Measurements from ENCODE around the gene BICC1.
"Not testable (repeated sequence)": the region's sequence is repeated elsewhere in the genome, so short reads cannot be mapped to it uniquely, and the experiment has no call there.

The BICC1 gene

DNA sequence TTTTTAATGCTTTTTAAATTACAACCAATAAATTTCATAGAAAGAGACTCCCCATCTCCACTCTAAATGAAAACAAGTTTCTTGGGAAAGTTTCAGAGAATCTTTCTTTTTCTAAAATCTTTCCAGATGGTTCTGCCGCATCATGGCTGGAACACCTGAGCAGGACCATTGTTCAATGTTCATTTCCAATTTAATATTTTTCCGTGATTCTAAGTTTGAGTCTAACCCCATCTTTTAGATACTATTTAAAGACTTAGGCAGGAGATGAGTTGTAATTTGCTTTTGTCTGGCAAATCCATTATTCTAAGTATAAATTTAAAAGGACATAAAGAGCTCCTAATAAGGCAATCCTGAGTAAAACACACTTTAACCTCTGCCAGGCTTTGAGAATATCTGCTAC lies 325.2 kb downstream of the BICC1 start:
- no peak for DNase-seq

DNA sequence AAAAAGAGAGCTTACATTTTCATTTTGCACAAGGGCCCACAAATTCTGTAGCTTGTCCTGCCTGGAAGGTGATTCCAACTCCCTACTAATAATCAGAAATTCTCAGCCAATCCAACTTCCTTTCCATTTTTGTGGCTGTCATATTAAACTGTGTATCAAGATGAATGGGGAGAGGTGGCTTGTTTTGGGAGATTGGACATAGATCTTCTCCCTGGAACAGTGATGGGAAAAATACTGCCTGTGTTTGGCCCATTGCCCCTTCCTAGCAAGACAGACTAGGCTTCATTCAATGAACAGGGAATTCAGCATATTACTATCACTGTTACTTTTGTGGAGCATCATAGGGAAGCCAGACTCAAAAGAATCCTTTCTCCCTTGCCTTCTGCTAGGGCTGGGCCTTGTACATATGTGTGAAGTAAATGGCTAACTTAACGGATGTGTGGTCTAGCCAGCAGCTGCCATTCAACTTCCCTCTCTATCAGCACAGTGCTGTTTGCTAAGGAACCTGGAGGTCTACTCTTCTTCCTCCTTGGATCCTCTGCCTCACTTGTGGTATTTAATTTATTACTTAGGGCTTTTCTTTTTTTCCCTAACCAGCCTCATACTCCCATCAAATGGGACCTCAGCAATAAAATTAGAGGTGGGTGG lies 326.0 kb downstream of the BICC1 start:
- no peak for DNase-seq

DNA sequence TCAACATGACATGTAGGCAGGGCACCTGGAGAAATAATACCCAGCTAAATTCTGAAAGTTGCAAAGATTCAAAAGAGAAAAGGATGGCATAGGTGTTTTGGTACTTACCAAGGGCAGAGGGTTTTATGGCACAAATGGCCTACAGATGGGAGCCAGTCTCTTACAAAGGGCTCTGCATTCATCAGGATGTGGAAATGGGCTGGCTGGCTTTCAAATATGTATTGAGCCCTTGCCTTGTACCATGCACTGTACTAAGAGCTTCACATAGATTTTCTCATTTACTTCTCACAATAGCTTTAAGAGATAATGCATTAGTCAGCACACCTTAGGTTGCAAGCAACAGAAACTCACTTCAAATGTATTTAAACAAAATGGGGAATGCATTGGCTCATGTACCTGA lies 327.1 kb downstream of the BICC1 start:
- DNase-seq, result no peak

DNA sequence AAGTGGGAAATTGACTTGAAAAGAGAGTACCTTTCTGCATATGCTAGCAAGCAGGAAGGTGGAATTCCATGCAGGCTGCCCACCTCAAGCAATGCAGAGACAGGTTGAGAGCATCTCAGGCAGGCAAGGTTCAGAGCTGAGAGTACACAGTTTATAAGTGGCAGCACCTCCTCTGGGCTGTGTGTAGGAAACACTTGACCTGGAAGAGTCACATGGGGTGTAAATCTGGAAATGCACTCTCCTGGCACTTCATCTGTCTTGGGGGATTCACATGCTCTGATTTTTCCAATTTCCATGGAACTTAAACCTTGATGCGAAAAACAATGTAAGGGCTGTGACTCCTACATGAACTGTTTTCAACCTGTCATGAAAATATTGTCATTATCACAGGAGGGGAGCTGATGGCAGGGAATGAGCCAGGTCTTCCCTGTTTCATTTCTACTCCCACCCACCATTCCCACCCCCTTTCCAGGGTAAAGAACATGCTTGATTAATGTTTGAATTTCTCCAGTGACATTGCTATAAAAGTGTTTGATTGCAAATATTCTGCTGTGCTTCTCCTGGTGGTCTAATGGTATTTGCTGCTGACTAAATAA lies 328.3 kb downstream of the BICC1 start:
- no peak for DNase-seq

DNA sequence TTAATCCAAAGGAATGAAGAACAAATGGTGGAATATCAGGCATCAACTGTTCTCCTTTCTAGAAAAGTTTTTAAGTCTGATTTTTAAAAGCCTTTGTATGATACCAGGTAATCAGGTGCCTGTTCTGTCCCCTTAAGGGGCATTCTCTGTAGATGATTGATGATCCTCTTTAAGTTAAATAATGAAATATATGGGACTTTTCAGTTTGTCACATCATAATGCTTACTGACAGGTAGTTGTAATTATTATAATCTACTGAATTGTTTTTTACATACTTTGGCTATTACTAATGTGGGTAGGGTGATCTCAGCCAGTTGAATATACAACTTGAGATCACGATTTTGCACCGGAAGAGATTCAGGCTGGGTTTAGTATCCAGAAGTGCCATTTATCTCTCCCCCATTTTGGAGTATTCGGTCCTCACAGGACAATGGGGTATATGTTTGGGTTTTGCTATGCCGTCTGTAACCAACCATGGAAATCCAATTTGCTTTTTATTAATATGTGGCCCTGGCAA lies 330.2 kb downstream of the BICC1 start:
- DNase-seq, result no peak

DNA sequence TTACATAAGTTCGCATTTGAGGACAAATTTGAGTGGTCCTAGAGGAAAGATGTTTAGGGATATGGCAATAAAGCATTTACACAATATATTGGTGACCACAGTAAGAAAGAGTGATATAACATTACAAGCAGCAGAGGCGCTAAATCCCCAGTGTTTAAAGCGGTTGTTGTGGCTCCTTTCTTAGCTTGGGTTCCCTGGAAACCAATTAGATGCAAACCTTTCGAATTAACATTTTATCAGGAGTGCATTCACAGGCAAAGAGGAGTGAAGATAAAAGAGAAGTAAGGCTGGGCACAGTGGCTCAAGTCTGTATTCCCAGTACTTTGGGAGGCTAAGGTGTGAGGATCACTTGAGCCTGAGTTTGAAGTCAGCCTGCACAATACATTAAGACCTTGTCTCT lies 331.1 kb downstream of the BICC1 start:
- no peak for DNase-seq

DNA sequence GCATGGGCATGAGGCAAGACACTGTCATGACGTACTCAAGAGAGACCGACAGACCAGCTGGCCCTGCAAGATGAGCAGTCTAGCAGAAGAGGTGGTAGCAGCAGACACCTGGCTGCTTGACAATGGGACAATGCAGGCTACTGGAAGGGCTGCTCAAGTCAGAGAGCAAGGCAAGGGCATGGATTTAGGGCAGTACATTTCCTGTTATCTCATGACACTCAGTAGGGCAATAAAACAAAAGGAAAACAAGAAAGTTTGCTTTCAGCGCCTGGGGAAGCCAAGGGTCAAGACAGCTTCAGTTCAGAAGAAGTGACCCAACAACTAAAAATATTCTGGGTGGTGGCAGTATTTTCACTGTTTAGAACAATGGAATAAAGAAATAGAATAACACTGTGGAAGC lies 332.0 kb downstream of the BICC1 start:
- no peak for DNase-seq

DNA sequence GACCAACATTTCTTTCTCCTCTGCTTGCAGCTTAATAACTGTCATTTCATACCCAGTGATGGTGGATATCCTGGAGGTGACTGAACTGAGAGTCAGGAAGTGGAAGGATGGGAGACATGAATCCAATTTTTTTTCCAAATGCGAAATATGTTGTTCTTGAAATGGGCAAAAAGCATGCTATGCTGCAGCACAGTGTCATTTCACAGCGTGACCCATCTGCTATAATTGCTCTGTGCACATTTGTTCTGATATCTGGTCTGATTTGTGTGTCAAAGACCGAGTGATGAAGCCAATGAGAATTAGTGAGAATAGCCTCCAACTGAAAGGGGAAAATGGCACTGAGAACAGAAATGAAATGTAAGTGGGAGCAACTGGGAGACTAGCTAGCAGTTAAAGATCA lies 334.2 kb downstream of the BICC1 start:
- DNase-seq, result no peak

DNA sequence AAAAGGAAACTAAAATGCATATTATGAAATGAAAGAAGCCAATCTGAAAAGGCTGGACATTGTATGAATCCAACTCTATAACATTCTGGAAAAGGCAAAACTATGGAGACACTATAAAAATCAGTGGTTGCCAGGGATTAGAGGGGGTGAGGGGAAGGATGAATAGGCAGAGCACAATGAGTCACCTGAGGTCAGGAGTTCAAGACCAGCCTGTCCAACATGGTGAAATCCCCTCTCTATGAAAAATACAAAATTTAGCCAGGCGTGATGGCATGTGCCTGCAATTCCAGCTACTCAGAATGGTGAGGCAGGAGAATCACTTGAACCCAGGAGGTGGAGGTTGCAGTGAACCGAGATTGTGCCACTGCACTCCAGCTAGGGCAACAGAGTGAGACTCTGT lies 338.9 kb downstream of the BICC1 start:
- no peak for DNase-seq

DNA sequence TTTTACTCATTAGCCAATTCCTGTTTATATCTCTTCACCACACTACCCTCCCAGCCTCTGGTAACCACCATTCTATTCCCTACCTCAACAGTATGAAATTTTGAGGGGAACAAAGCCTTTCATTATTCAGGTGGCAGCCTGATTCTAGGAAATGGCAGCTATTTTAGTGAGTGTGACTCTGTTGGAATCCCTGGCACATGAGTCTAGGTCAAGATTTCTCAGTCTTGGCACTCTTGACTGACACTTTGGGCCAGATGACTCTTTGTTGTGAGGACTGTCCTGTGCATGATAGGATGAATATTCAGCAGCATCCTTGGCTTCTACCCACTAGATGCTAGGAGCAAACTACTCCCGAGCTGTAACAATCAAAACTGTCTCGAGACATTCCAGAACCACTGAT lies 341.0 kb downstream of the BICC1 start:
- no peak for DNase-seq

DNA sequence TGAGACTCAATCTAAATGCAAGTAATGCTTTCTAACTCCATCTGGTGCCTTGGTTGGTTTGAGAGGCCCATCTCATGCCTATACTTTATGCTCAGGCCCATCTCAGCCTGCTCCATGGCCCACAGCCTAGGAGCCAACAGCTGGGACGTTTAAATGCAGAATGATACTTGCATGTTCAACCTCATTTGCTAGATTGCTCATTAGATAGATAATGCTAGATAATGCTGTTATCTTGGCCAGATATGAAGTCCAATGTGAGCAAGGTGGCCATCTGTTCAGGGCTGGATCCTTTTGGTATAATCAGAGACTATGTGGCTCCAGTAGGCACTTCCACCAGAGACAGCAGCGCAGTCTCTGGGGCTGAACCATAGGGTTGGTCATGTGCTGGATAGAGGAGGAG lies 342.1 kb downstream of the BICC1 start:
- DNase-seq, result no peak

DNA sequence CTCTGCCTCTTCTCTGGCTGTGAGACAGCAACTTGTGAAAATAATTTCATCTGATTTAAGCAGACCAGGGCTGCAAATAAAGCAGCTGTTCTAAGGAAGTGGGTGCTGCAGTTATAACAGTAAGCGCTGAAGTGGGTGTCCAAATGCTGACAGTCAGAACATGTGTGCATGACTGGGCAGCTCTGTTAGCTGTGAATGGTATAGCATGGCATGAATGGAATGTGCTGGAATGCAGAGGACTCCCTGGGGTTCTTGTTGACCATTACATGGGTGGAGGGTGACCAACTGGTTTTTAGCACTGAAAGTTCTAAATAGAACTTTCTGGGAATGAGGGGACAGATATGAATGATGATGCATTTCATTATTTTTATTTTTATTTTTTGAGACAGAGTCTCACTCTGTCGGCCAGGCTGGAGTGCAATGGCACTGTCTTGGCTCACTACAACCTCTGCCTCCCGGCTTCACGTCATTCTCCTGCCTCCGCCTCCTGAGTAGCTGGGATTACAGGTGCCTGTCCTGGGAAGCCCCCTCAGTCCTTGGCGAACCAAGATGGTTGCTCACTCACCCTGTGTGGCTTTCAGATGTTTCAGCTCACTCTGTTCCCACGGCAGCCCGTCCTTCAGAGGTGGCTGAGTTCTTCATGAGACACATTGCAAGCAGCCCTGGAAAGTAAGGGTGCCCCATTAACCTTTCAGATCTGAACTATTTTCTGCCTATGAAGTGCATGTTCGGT lies 344.0 kb downstream of the BICC1 start:
- no peak for DNase-seq

DNA sequence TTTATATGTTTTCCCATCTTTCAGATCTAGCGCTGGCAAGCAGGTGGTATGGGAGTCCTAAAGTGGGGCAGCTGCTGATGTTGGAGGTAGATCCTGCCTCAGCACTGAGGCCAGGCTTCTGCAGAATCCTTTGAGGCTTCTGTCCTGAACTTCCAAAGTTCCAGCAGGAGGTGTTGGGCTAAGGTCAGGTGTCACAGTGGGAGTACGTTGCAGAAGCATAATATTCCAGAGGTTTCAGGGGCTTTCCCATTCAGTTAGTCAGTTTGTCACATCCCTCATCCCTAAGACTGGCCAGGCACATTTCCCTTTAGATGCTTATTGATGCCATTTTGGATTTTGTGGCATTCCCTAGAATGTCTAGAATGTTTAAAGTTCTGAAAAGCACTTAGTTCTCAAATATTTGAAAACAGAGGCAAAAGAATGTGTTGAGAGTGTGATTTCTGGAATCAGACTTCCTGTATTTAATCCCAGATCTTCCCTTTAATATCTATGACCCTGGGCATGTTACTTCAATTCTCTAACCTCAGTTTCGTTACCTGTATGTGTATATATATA lies 344.7 kb downstream of the BICC1 start:
- DNase-seq, result no peak

DNA sequence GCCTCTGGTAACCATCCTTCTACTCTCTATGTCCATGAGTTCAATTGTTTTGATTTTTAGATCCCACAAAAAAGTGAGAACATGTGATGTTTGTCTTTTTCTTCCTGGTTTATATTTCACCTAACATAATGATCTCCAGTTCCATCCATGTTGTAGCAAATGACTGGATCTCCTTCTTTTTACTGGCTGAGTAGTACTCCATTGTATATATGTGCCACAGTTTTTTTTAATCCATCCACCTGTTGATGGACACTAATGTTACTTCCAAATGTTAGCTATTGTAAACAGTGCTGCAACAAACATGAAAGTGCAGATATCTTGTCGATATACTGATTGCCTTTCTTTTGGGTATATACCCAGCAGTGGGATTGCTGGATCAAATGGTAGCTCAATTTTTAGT lies 345.5 kb downstream of the BICC1 start:
- DNase-seq, result not testable (repeated sequence)

DNA sequence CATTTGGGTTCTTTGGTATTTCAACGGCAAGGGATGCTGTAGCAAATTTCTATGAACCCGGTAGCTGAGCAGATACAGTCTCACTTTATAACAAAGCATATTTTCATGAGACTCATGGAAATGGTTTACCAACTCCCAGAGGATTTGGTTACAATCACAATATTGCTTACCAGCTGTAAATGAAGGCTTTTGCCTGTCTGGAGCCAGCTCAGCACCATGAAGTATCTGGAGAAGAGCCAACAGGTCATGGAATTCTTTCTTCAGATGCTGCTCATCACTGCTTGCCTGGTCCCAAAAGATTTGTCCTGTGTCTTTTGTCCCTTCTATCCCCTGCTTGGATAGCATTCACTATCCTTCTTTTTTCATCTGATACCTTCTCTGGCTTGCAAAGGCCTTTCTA lies 346.9 kb downstream of the BICC1 start:
- DNase-seq, result no peak

DNA sequence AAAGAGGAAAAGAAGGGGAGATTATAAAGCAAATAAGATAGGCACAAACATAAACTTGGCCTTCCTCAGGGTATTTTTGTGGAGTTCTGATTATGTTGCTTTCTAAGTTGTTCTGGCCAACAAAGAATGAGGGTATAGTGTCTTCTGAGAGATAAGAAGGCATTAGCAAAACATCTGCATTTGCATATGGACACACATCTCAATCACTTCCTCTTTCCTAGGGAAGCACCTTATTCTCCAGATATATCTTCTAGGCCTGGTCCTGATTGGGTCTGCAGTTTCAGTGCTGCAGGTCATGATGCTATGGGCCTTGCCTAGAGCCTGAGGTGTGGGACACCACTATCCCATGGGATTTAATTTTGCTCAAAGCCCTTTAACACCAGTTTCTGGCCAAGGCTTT lies 355.0 kb downstream of the BICC1 start:
- no peak for DNase-seq

DNA sequence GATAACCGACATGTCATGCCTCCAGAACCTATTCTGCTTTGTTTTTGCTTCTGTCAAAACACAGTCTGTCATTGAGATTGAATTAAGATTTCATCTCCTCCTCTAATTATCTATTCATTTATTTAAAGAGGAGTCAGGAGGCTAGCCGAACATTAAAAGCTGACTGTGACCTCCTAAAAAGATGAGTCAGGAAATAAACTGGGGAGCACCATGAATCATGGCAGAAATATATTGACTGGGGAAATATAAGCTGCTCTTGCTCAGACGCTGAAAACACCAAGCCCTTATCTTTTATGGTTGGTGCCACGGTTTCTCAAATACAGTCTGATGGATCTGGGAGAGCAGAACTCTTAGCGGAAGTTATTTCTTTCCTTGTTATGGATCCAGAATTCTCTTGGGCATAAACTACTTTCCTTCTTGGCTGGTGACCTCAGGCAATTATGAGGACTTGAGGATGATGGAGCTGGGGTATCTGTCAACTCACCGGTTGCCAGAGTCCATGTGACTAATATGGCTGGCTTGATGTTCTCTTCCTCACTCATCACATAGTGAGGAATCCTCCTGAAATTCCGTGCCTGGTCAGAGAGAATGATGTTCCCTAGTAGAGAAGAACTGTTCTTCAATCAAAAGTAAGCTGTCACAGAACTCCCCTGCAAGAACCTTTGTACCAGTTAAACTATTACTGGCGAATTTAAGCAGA lies 356.2 kb downstream of the BICC1 start:
- DNase-seq, result no peak

DNA sequence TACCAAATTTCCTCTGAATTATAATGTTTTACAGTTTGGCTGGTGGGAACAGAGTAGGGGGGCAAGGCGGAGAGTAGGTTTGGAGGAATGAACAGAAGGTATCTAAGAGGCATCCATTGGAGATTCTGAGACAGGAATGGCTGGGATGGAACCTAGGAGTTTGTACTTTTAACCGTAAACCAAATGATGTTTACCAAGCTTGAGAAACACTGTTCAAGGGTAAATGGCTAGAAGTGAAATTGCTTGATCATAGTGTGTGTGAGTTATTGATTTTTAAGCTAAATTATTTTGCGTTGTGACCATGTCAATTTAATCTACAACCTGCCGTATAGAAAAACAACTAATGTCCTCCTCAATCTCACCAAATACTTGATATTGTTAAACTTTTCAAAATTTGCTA lies 357.4 kb downstream of the BICC1 start:
- DNase-seq, result no peak

DNA sequence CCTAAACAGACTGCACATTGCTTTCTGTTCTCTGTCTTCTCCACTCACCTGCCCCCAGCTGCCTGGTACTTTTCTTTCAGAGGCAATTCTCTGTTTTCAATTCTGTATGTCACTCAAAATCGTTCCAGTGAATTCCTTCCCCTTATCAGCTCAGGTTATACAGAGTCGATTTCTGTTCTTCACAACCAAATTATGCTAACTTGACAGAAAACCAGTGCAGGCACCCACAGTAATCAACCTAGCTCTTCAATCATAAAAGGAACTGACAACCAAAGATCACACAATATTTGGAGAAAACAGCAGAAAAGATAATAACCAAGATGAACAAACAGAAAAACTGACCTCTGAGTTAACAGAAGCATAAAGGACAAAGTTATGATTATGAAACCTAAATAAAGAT lies 360.5 kb downstream of the BICC1 start:
- no peak for DNase-seq
